Activated T-helper 1 cell treated with anti-CD3 and anti-CD28 coated beads, Interleukin-12 subunit alpha, Interleukin-12 subunit beta, Interleukin-2, Interleukin-4 antibody, amounts not matched to agents 30 ng/mL and 10 ng/mL and 1 ng/mL, durations not matched to agents 14 hours and 24 hours and 36 hours (primary cell): Measurements from ENCODE around the gene SYT1. TPM values are rescaled to one million over a fixed set of nuclear protein-coding genes. Genes with fewer than 3 reads are reported as not detected.

ENCODE experiments used
- DNase-seq: peaks from one replicate; pipeline ENCODE4 v3.0.0; 2021; ENCODE audit warnings: low spot score
- H3K27ac Mint-ChIP-seq: one replicate; pipeline ENCODE4 v1.8.0; 2021; ENCODE audit warnings: mild to moderate bottlenecking, mixed read lengths
- H3K27me3 Mint-ChIP-seq: one replicate; pipeline ENCODE4 v1.8.0; 2022; ENCODE audit warnings: mild to moderate bottlenecking, moderate library complexity, mixed read lengths; ENCODE audit not compliant: insufficient read depth
- H3K36me3 Mint-ChIP-seq: one replicate; pipeline ENCODE4 v1.8.0; 2021; ENCODE audit warnings: low read depth, mixed read lengths
- H3K4me1 Mint-ChIP-seq: one replicate; pipeline ENCODE4 v1.8.0; 2021; ENCODE audit warnings: low read depth, mixed read lengths
- H3K4me3 Mint-ChIP-seq: one replicate; pipeline ENCODE4 v1.8.0; 2021; ENCODE audit warnings: mild to moderate bottlenecking, moderate library complexity, mixed read lengths
- H3K9me3 Mint-ChIP-seq: one replicate; pipeline ENCODE4 v1.8.0; 2021; ENCODE audit warnings: mixed read lengths
- intact Hi-C: fragments of 100-400 bp; cut with micrococcal nuclease; formaldehyde crosslinking; loops from one replicate; pipeline ENCODE4 v1.15.1; 2024
- total RNA-seq: library from RNA; stranded (reverse); gene quantifications from 2 replicates; pipeline ENCODE4 v1.2.3, GENCODE V29; 2022

Gene SYT1
- total RNA-seq, 1 donor from 2014 or later, result not detected

GRCh38 chr12:79247494-79247893, 382.9 kb downstream of the SYT1 start:
- H3K27me3 Mint-ChIP-seq, result no peaks in the 10 kb centered on the region
- H3K9me3 Mint-ChIP-seq, result peaks cover 6% of the 10 kb centered on the region
- no peak overlapping the region for H3K27ac Mint-ChIP-seq
- DNase-seq, result no peak
- no peak overlapping the region for H3K4me3 Mint-ChIP-seq
- intact Hi-C loops, result no loop called here
- H3K4me1 Mint-ChIP-seq, result no peaks in the 10 kb centered on the region
- no peaks in the 10 kb centered on the region for H3K36me3 Mint-ChIP-seq

GRCh38 chr12:79250186-79250585, 385.6 kb downstream of the SYT1 start:
- Mint-ChIP-seq H3K36me3 (no peaks in the 10 kb centered on the region), H3K4me1 (no peaks in the 10 kb centered on the region), H3K27me3 (no peaks in the 10 kb centered on the region), H3K9me3 (peaks cover 3% of the 10 kb centered on the region), H3K4me3 (no peak overlapping the region), H3K27ac (no peak overlapping the region)
- DNase-seq, result no peak
- intact Hi-C loops, result no loop called here

DNA sequence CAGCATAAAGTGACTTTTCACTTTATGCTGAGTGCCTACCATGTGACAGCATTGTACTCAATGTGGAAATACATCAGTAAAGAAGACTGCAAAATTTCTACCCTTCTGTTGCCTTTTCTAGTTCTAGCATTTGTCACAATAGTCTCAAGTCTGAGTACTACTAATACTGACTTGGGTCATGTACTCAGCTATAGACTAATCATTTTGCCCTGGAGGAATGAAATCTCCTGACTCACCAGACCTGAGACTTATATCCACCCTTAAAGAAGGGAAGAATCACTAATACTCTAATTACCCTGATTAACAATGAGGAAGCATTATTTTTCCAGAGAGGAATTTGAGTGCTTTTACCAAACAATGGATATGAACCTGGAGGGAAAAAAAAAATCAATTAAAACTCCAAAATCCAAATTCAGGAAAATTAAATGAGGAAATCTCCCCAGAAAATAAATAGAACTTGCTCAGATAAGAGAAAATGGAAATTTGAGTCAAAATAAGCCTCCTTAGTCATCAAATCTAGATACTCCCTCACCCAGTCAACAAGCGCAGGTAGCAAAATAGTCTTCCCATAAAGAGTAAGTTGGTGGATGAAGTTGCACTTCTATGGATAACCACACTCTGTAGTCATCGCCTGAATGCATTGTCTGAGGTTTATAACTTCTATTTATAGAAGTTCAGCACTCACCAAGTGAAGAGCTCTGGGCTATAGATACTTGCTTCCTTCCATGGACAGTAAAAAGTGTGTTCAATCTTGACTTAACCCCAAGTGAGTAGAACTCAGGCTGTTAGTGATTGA, 386.6 kb downstream of the SYT1 start:
- no peaks in the 10 kb centered on the region for H3K27me3 Mint-ChIP-seq
- intact Hi-C loops, result no loop called here
- no peaks in the 10 kb centered on the region for H3K4me1 Mint-ChIP-seq
- H3K27ac Mint-ChIP-seq, result no peak overlapping the region
- H3K9me3 Mint-ChIP-seq, result no peaks in the 10 kb centered on the region
- H3K4me3 Mint-ChIP-seq, result no peak overlapping the region
- no peaks in the 10 kb centered on the region for H3K36me3 Mint-ChIP-seq
- no peak for DNase-seq

- no peaks in the 10 kb centered on the region for H3K36me3 Mint-ChIP-seq
These were observed 387.9 kb downstream of the SYT1 start for GRCh38 chr12:79252358-79253075.

DNA sequence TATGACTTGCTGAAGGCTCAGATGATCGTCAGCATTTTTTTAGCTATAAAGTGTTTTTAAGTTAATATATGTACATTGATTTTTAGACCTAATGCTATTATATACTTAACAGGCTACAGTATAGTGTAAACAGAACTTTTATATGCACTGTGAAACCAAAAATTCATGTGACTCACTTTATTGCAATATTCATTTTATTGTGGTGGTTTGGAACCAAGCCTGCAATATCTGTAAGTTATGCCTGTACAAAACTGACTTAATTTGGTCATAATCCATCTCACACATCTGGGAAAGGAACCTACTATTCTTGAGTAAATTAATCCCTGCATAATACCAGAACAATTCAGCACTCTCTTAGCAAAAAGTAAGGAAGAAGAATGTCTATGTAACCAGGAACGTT, 390.7 kb downstream of the SYT1 start:
- no peaks in the 10 kb centered on the region for H3K9me3 Mint-ChIP-seq
- no peak overlapping the region for H3K27ac Mint-ChIP-seq
- H3K36me3 Mint-ChIP-seq, result no peaks in the 10 kb centered on the region
- no peak for DNase-seq
- H3K27me3 Mint-ChIP-seq, result no peaks in the 10 kb centered on the region
- H3K4me1 Mint-ChIP-seq, result no peaks in the 10 kb centered on the region
- no peak overlapping the region for H3K4me3 Mint-ChIP-seq
- intact Hi-C loops, result no loop called here

More at GRCh38 chr12:79252358-79253075, 387.9 kb downstream of the SYT1 start:
- Mint-ChIP-seq H3K27ac (no peak overlapping the region), H3K4me3 (no peak overlapping the region), H3K4me1 (no peaks in the 10 kb centered on the region), H3K27me3 (no peaks in the 10 kb centered on the region), H3K9me3 (no peaks in the 10 kb centered on the region)
- no peak for DNase-seq
- intact Hi-C loops, result no loop called here

GRCh38 chr12:79260923-79261322, 396.3 kb downstream of the SYT1 start:
- Mint-ChIP-seq H3K4me1 (no peaks in the 10 kb centered on the region), H3K4me3 (no peak overlapping the region), H3K27me3 (no peaks in the 10 kb centered on the region), H3K9me3 (no peaks in the 10 kb centered on the region), H3K27ac (no peak overlapping the region), H3K36me3 (no peaks in the 10 kb centered on the region)
- intact Hi-C loops, result no loop called here
- DNase-seq, result no peak

DNA sequence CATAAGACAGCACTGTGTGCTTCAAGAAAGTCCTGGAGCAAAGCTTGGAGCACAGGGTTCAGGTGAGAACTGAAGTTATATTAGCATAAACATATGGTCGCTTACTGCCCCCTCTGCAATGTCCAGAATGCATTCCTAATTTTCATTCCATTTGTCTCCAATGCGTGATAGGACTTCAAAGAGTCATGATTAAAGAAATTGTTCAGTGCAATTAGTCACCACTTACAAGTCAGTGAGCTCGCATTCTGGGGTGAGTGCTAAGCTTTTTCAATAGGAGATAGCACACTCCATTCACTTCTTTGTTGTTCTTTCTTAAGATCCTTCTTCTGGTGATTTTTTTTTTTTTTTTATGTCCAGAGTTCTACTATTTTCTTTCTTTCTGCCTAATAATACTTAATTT, 398.4 kb downstream of the SYT1 start:
- H3K36me3 Mint-ChIP-seq, result no peaks in the 10 kb centered on the region
- no peak overlapping the region for H3K4me3 Mint-ChIP-seq
- no peaks in the 10 kb centered on the region for H3K4me1 Mint-ChIP-seq
- no peaks in the 10 kb centered on the region for H3K9me3 Mint-ChIP-seq
- intact Hi-C loops, result no loop called here
- no peak for DNase-seq
- no peak overlapping the region for H3K27ac Mint-ChIP-seq
- H3K27me3 Mint-ChIP-seq, result no peaks in the 10 kb centered on the region

- no peak overlapping the region for H3K4me3 Mint-ChIP-seq
- H3K27me3 Mint-ChIP-seq, result no peaks in the 10 kb centered on the region
- H3K9me3 Mint-ChIP-seq, result no peaks in the 10 kb centered on the region
- intact Hi-C loops, result no loop called here
- H3K27ac Mint-ChIP-seq, result no peak overlapping the region
- H3K36me3 Mint-ChIP-seq, result no peaks in the 10 kb centered on the region
- no peak for DNase-seq
- H3K4me1 Mint-ChIP-seq, result no peaks in the 10 kb centered on the region
These were observed 402.0 kb downstream of the SYT1 start for GRCh38 chr12:79266343-79267144.

GRCh38 chr12:79267580-79267979, 403.0 kb downstream of the SYT1 start:
- H3K27ac Mint-ChIP-seq, result no peak overlapping the region
- H3K9me3 Mint-ChIP-seq, result peaks cover 3% of the 10 kb centered on the region
- no peak for DNase-seq
- intact Hi-C loops, result no loop called here
- H3K4me1 Mint-ChIP-seq, result no peaks in the 10 kb centered on the region
- H3K4me3 Mint-ChIP-seq, result no peak overlapping the region
- H3K27me3 Mint-ChIP-seq, result no peaks in the 10 kb centered on the region
- H3K36me3 Mint-ChIP-seq, result no peaks in the 10 kb centered on the region

DNA sequence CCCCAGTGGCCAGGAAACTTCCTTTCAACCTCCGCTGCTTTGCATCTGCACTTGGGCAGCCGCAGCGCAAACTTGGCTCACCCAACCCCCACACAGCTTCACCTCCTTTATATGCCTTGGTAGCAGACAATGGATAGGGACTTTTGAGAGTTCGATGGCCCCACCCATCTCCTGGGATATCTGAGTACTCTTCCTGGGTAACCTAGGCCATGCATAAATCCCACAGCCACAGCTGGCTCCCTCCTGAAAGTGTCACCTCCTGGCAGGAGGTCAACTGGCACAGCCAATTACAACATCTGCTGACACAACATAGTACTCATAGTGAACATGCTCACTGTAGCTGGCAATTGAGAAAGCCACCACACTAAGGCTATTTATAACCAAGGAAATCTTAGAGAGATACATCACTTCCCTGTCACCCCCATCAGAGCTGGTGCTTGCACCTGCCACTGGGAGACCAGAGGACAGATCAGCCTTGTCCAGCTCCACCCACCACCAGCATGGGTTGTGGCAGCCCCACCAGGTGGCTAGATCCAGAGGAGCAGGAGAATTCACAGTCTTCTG, 410.0 kb downstream of the SYT1 start:
- Mint-ChIP-seq H3K27ac (no peak overlapping the region), H3K27me3 (no peaks in the 10 kb centered on the region), H3K36me3 (no peaks in the 10 kb centered on the region), H3K9me3 (peaks cover 5% of the 10 kb centered on the region), H3K4me3 (no peak overlapping the region), H3K4me1 (no peaks in the 10 kb centered on the region)
- no peak for DNase-seq
- intact Hi-C loops, result no loop called here

DNA sequence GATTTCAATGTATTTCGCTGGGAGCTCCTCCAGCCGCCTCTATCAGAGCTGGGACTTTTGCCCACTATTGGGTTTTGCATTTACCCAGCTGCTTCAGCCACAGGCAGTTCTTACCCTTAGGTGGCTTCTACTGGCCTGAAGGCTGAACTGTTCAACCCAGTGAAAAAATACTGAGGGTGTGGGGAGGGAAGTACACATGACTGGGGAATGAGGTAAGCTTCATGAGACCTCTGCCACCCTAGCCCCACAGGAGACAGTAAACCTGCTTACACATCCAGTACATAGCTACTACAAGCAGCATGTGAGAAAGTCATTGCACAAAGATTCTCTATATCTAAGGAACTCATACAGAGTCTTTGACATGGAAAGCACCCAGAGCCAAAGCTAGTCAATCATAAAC, 411.1 kb downstream of the SYT1 start:
- Mint-ChIP-seq H3K36me3 (no peaks in the 10 kb centered on the region), H3K4me3 (no peak overlapping the region), H3K4me1 (no peaks in the 10 kb centered on the region), H3K9me3 (peaks cover 5% of the 10 kb centered on the region), H3K27ac (no peak overlapping the region), H3K27me3 (no peaks in the 10 kb centered on the region)
- DNase-seq, result no peak
- intact Hi-C loops, result no loop called here

DNA sequence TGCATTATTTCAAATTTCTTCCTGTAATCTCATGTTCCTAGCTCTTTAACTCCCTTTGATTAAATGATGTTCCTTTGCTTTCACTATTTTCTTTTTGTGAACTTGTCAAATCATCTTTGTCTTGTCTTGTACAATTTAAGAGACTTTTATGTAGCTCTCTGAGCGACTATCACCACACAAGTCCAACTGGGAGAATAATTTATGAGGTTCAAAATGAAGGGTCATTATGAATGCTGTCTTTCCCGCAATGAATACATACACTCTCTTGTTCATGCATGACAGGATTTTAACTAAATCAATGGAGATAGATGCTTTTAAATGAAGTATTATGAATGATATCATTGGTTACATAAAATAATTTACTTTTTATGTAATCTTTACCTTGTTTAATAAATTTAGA, 418.8 kb downstream of the SYT1 start:
- intact Hi-C loops, result no loop called here
- DNase-seq, result no peak
- H3K4me1 Mint-ChIP-seq, result no peaks in the 10 kb centered on the region
- no peak overlapping the region for H3K4me3 Mint-ChIP-seq
- no peaks in the 10 kb centered on the region for H3K27me3 Mint-ChIP-seq
- no peaks in the 10 kb centered on the region for H3K9me3 Mint-ChIP-seq
- no peak overlapping the region for H3K27ac Mint-ChIP-seq
- H3K36me3 Mint-ChIP-seq, result no peaks in the 10 kb centered on the region

- no peak for DNase-seq
- Mint-ChIP-seq H3K27ac (no peak overlapping the region), H3K36me3 (no peaks in the 10 kb centered on the region), H3K4me3 (no peak overlapping the region), H3K4me1 (no peaks in the 10 kb centered on the region), H3K27me3 (no peaks in the 10 kb centered on the region), H3K9me3 (peaks cover 3% of the 10 kb centered on the region)
- intact Hi-C loops, result loop anchor here (1.0 kb wide), 1 partner anchor 32 kb away; no protein-coding TSS in a partner anchor
These were observed 424.3 kb downstream of the SYT1 start for GRCh38 chr12:79288911-79289310.
